HG02588 (cell line): ENCODE data around the gene DPAGT1.
"Not testable (repeated sequence)": the region's sequence is repeated elsewhere in the genome, so short reads cannot be mapped to it uniquely, and the experiment has no call there.

ENCODE experiments used
- ATAC-seq: cut with Tn5 transposase; IDR thresholded peaks from one replicate; pipeline ENCODE4 v1.9.1; 2021; ENCODE audit warnings: mild to moderate bottlenecking, moderate library complexity; ENCODE audit not compliant: unreplicated experiment

The DPAGT1 gene

GRCh38 chr11:119116235-119116594 is 14.6 kb upstream of the DPAGT1 start:
- ATAC-seq: no peak

GRCh38 chr11:119115484-119116234 is 14.0 kb upstream of the DPAGT1 start:
- ATAC-seq: no peak

- no peak for ATAC-seq
Observed at GRCh38 chr11:119114351-119114750, 12.7 kb upstream of the DPAGT1 start.

- ATAC-seq: no peak
Observed at GRCh38 chr11:119113716-119114115, 12.1 kb upstream of the DPAGT1 start.

GRCh38 chr11:119112314-119113020 is 10.8 kb upstream of the DPAGT1 start:
- ATAC-seq: no peak

GRCh38 chr11:119111361-119111925 is 9.8 kb upstream of the DPAGT1 start:
- ATAC-seq: no peak

GRCh38 chr11:119110439-119110838 is 8.8 kb upstream of the DPAGT1 start:
- ATAC-seq: no peak

- ATAC-seq: no peak
Observed at GRCh38 chr11:119109843-119110242, 8.2 kb upstream of the DPAGT1 start.

- no peak for ATAC-seq
Observed at GRCh38 chr11:119108857-119109221, 7.2 kb upstream of the DPAGT1 start.

- no peak for ATAC-seq
Observed at GRCh38 chr11:119108146-119108856, 6.6 kb upstream of the DPAGT1 start.

- peak; percentile 26 for ATAC-seq
Observed at GRCh38 chr11:119107538-119108145, 6.0 kb upstream of the DPAGT1 start.

GRCh38 chr11:119106564-119107537 is 5.2 kb upstream of the DPAGT1 start, which contains the start of gene C2CD2L:
Gene C2CD2L, plus strand, starts transcription at chr11:119107344. Its CDS starts 398 bp downstream, at chr11:119107742.
- ATAC-seq: peak; percentile 79

- no peak for ATAC-seq
Observed at GRCh38 chr11:119103793-119104192, 2.1 kb upstream of the DPAGT1 start.

GRCh38 chr11:119103161-119103664 is 1.6 kb upstream of the DPAGT1 start:
- ATAC-seq: not testable (repeated sequence)

- ATAC-seq: peak; percentile 10
Observed at GRCh38 chr11:119100994-119101758, 477 bp downstream of the DPAGT1 start.

GRCh38 chr11:119100246-119100970 is 1.2 kb downstream of the DPAGT1 start:
- ATAC-seq: no peak

GRCh38 chr11:119099711-119100110 is 1.9 kb downstream of the DPAGT1 start:
- ATAC-seq: no peak
